SK-N-SH (cell line): Measurements from ENCODE around the gene CAPN9. TPM values are rescaled to one million over a fixed set of nuclear protein-coding genes. Genes with fewer than 3 reads are reported as not detected.

Source experiments
- CTCF ChIA-PET: fragments of 300-600, 350-600 bp; formaldehyde crosslinking; extraction: SDS; loops from one replicate; lab custom pipeline; 2021; lab: Yijun Ruan, JAX
- POLR2A ChIA-PET: fragments of 350-600 bp; sonication (Branson Sonifier 250); formaldehyde crosslinking; extraction: SDS; loops from one replicate; lab custom pipeline; 2020; ENCODE audit warnings: antibody characterized with exemption, inconsistent platforms; lab: Yijun Ruan, JAX
- DNase-seq: peaks from one replicate; pipeline ENCODE4 v3.0.0; 2012
- H2AFZ ChIP-seq: fragments of 200-600 bp; sonication (generic); 2 replicates; pipeline ENCODE4 v1.8.1; 2016; ENCODE audit warnings: antibody characterized with exemption, mild to moderate bottlenecking, low read depth
- H3F3A ChIP-seq: fragments of 200-600 bp; sonication (generic); replicated peaks from 2 replicates; pipeline ENCODE3; 2016; ENCODE audit warnings: antibody characterized with exemption, mild to moderate bottlenecking; ENCODE audit not compliant: insufficient read depth
- H3K27ac ChIP-seq, 2 experiments: fragments of 200-500 bp in 1 of 2; fragments of 200-600 bp in 1 of 2; sonication (Bioruptor generic) in 1 of 2; sonication (generic), shearing (Covaris generic) in 1 of 2; 2 replicates each; pipeline versions ENCODE4 v1.5.1 to v1.6.1; 2014 to 2016; ENCODE audit warnings: low read depth in 2 of 2, inconsistent platforms in 1 of 2, low read length in 1 of 2, mild to moderate bottlenecking in 1 of 2, mixed read lengths in 1 of 2
- H3K27me3 ChIP-seq: fragments of 200-600 bp; sonication (generic), shearing (Covaris generic); 2 replicates; pipeline ENCODE4 v1.6.1; 2016; ENCODE audit warnings: mixed run types; ENCODE audit not compliant: insufficient read depth
- H3K36me3 ChIP-seq, 2 experiments: fragments of 200-500 bp in 1 of 2; fragments of 200-600 bp in 1 of 2; sonication (Bioruptor generic) in 1 of 2; sonication (generic) in 1 of 2; replicated peaks in 1 of 2; 2 replicates each; pipeline versions ENCODE3 to v1.5.1; 2014 to 2016; ENCODE audit warnings: low read length in 1 of 2, mild to moderate bottlenecking in 1 of 2; ENCODE audit not compliant: insufficient read depth in 2 of 2, control insufficient read depth in 1 of 2
- H3K4me1 ChIP-seq, 2 experiments: fragments of 200-500 bp in 1 of 2; fragments of 200-600 bp in 1 of 2; sonication (Bioruptor generic) in 1 of 2; sonication (generic), shearing (Covaris generic) in 1 of 2; 2 replicates each; pipeline versions ENCODE4 v1.5.1 to v1.6.1; 2014 to 2016; ENCODE audit warnings: low read depth in 1 of 2, low read length in 1 of 2, mixed run types in 1 of 2; ENCODE audit not compliant: insufficient read depth in 2 of 2, control insufficient read depth in 1 of 2
- H3K4me2 ChIP-seq: fragments of 200-600 bp; sonication (generic), shearing (Covaris generic); 2 replicates; pipeline ENCODE4 v1.6.1; 2017; ENCODE audit warnings: mixed run types
- H3K4me3 ChIP-seq, 2 experiments: fragments of 200-500 bp in 1 of 2; fragments of 200-600 bp in 1 of 2; sonication (Bioruptor generic) in 1 of 2; sonication (generic), shearing (Covaris generic) in 1 of 2; 2 replicates each; pipeline versions ENCODE4 v1.5.1 to v1.8.1; 2014 to 2016; ENCODE audit warnings: low read depth in 2 of 2, inconsistent platforms in 1 of 2, low read length in 1 of 2, mild to moderate bottlenecking in 1 of 2, mixed read lengths in 1 of 2, moderate library complexity in 1 of 2
- H3K79me2 ChIP-seq: fragments of 200-600 bp; sonication (generic); 2 replicates; pipeline ENCODE4 v1.8.1; 2017; ENCODE audit warnings: mild to moderate bottlenecking; ENCODE audit not compliant: insufficient read depth
- H3K9ac ChIP-seq: fragments of 200-600 bp; sonication (generic); 2 replicates; pipeline ENCODE4 v1.6.1; 2017; ENCODE audit warnings: mixed run types
- H3K9me2 ChIP-seq: fragments of 200-600 bp; sonication (generic); 2 replicates; pipeline ENCODE4 v1.6.1; 2017; ENCODE audit warnings: mixed run types
- H3K9me3 ChIP-seq: fragments of 200-600 bp; sonication (generic); 2 replicates; pipeline ENCODE4 v1.6.1; 2017; ENCODE audit warnings: mixed run types, mild to moderate bottlenecking, moderate library complexity
- H4K20me1 ChIP-seq: fragments of 200-600 bp; sonication (generic); 2 replicates; pipeline ENCODE4 v1.6.1; 2017; ENCODE audit warnings: mild to moderate bottlenecking, mixed run types; ENCODE audit not compliant: insufficient read depth
- CHD2 ChIP-seq: fragments of 150-350 bp; IDR thresholded peaks from 2 replicates; pipeline ENCODE4 v1.6.1; 2018; ENCODE audit warnings: low read length; ENCODE audit not compliant: partially characterized antibody
- ELF1 ChIP-seq: IDR thresholded peaks from 2 replicates; pipeline ENCODE4 v1.4.0; 2012
- EP300 ChIP-seq, 2 experiments: IDR thresholded peaks; 2 replicates each; pipeline versions ENCODE4 v1.4.0 to v1.6.1; 2012; ENCODE audit warnings: borderline replicate concordance in 1 of 2, low read depth in 1 of 2, low read length in 1 of 2
- EZH2phosphoT487 ChIP-seq: fragments of 200-600 bp; sonication (generic); IDR thresholded peaks from 2 replicates; pipeline ENCODE4 v1.6.1; 2017; ENCODE audit warnings: low read depth, mixed run types, mild to moderate bottlenecking, antibody characterized with exemption, moderate library complexity, borderline replicate concordance
- FOXJ3 ChIP-seq: sonication (generic); formaldehyde crosslinking; IDR thresholded peaks from 2 replicates; pipeline ENCODE4 v1.5.1; 2020; ENCODE audit warnings: mild to moderate bottlenecking, missing genetic modification reagents
- FOXM1 ChIP-seq: IDR thresholded peaks from 2 replicates; pipeline ENCODE4 v1.4.0; 2012; ENCODE audit warnings: low read depth, mild to moderate bottlenecking
- GABPA ChIP-seq: IDR thresholded peaks from 2 replicates; pipeline ENCODE4 v1.4.0; 2012; ENCODE audit warnings: low read depth, mild to moderate bottlenecking
- GATA2 ChIP-seq: sonication (generic); formaldehyde crosslinking; IDR thresholded peaks from 2 replicates; pipeline ENCODE4 v1.5.0; 2020; ENCODE audit warnings: mild to moderate bottlenecking, missing genetic modification reagents
- JUND ChIP-seq: IDR thresholded peaks from 2 replicates; pipeline ENCODE4 v1.4.0; 2012
- MEF2A ChIP-seq: IDR thresholded peaks from 2 replicates; pipeline ENCODE4 v1.4.0; 2012; ENCODE audit warnings: low read depth, borderline replicate concordance
- POLR2AphosphoS5 ChIP-seq: IDR thresholded peaks from 2 replicates; pipeline ENCODE4 v1.6.1; 2012; ENCODE audit warnings: low read depth, low read length
- RAD21 ChIP-seq: IDR thresholded peaks from 2 replicates; pipeline ENCODE4 v1.6.1; 2012; ENCODE audit warnings: mild to moderate bottlenecking, low read length
- RCOR1 ChIP-seq: fragments of 150-350 bp; IDR thresholded peaks from 2 replicates; pipeline ENCODE4 v1.6.1; 2017; ENCODE audit warnings: antibody characterized with exemption, low read length
- RFX5 ChIP-seq: IDR thresholded peaks from 2 replicates; pipeline ENCODE4 v1.6.1; 2012; ENCODE audit warnings: mild to moderate bottlenecking, improper control_type of control experiment, low read length
- TCF12 ChIP-seq: IDR thresholded peaks from 2 replicates; pipeline ENCODE4 v1.4.0; 2012
- WGBS: methylation state at CpG from one replicate; pipeline ENCODE4 v1.1.6; 2017; ENCODE audit warnings: low lambda C conversion rate; 5-methylcytosine and 5-hydroxymethylcytosine counted together
- polyA plus RNA-seq, 3 experiments: library from polyadenylated mRNA; depleted of rRNA; stranded (reverse); fragments of >200 nt; gene quantifications; 2 replicates each; pipeline ENCODE4 v1.2.3, GENCODE V29; 2012
- TF ChIP-seq, protein P1 (sequence below): IDR thresholded peaks from 2 replicates; pipeline ENCODE4 v1.6.1; 2012; ENCODE audit warnings: mild to moderate bottlenecking, low read depth, low read length, moderate library complexity
- TF ChIP-seq, protein P2 (sequence below): fragments of 150-350 bp; IDR thresholded peaks from 2 replicates; pipeline ENCODE4 v1.6.1; 2016; ENCODE audit warnings: mild to moderate bottlenecking, low read depth, low read length
- TF ChIP-seq, protein P3 (sequence below): IDR thresholded peaks from 2 replicates; pipeline ENCODE4 v1.4.0; 2012; ENCODE audit warnings: low read depth, borderline replicate concordance

Gene CAPN9
- polyA plus RNA-seq, 1 of the 3 experiments (the other 2 are of a cell fraction), result not detected

DNA sequence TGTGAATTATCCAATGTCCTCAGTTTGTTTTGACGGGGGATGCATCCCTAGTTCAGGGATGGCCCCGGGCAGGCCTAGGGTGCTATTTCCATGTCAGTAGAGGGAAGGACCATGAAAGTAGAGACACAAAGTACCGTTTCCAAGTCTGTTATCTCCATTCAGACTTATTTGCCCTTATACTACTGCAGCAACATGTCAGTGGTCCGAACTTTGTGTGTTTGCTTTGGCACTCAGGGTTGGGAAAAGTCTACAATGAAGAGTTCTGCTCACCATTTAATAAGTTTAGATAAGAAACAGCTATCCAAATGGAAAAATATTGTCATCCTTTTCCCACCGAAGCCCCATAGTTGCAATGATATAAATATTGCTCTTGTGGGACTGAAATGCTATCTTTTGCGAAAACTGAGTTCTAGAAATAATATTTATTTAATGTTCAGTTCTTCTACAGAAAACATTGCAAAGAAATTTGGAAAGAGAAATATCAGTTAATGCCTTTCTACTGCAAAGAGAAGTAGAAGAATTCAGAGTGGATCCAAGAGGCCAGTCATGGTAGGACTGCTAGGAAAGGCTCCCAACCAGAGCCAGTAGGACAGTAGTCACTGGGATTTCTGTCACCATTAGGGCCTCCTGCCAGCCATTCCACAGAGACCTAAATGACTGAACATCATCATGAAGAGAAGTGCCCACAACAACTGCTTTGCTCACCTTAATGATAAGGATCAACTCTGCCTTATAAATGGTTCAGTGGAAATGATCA is 21.8 kb upstream of the CAPN9 start:
- no peak for DNase-seq
- H3K9me2 ChIP-seq, result no peaks in the 10 kb centered on the region
- WGBS, result 30% methylated on average over 6 of the region's 6 CpGs
- no peaks in the 10 kb centered on the region for H3F3A ChIP-seq
- ChIA-PET POLR2A (no interaction called here), CTCF (no interaction called here)
- no peaks in the 10 kb centered on the region for H3K27me3 ChIP-seq
- H4K20me1 ChIP-seq, result no peaks in the 10 kb centered on the region
- H3K4me1 ChIP-seq, result no peaks in the 10 kb centered on the region; a peak in 1 of 4 replicates
- H3K9me3 ChIP-seq, result no peaks in the 10 kb centered on the region
- no peak for TF ChIP-seq RAD21
- TF ChIP-seq MEF2A, result no peak
- no peak for TF ChIP-seq TCF12
- no peak for TF ChIP-seq GATA2 (CRISPR knock-in tag)
- TF ChIP-seq POLR2AphosphoS5, result no peak
- no peak for TF ChIP-seq EP300 (IDR thresholded peaks at IDR 0.05; ENCODE audit: borderline replicate concordance in 1 of 2, low read depth in 1 of 2, low read length in 1 of 2)
- TF ChIP-seq, protein P1, sequence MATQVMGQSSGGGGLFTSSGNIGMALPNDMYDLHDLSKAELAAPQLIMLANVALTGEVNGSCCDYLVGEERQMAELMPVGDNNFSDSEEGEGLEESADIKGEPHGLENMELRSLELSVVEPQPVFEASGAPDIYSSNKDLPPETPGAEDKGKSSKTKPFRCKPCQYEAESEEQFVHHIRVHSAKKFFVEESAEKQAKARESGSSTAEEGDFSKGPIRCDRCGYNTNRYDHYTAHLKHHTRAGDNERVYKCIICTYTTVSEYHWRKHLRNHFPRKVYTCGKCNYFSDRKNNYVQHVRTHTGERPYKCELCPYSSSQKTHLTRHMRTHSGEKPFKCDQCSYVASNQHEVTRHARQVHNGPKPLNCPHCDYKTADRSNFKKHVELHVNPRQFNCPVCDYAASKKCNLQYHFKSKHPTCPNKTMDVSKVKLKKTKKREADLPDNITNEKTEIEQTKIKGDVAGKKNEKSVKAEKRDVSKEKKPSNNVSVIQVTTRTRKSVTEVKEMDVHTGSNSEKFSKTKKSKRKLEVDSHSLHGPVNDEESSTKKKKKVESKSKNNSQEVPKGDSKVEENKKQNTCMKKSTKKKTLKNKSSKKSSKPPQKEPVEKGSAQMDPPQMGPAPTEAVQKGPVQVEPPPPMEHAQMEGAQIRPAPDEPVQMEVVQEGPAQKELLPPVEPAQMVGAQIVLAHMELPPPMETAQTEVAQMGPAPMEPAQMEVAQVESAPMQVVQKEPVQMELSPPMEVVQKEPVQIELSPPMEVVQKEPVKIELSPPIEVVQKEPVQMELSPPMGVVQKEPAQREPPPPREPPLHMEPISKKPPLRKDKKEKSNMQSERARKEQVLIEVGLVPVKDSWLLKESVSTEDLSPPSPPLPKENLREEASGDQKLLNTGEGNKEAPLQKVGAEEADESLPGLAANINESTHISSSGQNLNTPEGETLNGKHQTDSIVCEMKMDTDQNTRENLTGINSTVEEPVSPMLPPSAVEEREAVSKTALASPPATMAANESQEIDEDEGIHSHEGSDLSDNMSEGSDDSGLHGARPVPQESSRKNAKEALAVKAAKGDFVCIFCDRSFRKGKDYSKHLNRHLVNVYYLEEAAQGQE, result no peak
- no peak overlapping the region for H3K4me2 ChIP-seq
- no peak overlapping the region for H3K4me3 ChIP-seq
- H2AFZ ChIP-seq, result no peak overlapping the region
- H3K36me3 ChIP-seq, result no peaks in the 10 kb centered on the region
- H3K9ac ChIP-seq, result no peak overlapping the region
- H3K79me2 ChIP-seq, result no peaks in the 10 kb centered on the region
- no peak overlapping the region for H3K27ac ChIP-seq

DNA sequence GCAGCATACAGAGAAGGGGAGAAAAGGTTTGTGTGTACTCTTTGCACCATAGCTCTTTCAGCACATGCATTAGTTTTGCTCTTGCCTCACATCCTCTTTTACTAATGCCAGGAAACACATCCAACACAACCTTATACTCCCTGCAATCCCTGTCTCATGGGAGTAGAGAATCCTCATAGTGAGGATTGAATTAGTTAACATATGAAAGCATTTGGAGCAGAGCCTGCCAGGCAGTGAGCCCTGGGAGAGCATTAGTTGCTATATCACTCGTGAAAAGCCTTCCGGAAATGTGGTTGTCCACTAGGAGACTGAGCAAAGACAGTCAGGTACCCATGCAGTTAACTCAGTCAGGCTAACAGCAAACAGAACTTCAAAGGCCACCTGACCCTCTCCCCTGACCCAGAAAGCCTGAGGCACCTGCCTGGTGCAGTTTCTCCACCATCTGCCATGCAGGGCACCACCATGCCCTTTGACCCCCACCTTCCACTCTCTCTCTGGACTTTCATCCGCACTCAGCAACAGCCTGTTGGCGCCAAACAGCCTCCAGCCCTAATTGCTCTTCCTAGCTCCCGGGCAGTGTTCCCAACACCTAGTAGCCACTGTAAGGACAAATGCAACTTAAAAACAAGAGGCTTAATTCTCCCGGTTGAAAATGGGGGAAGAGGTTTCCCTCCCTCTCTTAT is 18.3 kb upstream of the CAPN9 start:
- H3K9me2 ChIP-seq, result no peaks in the 10 kb centered on the region
- no peaks in the 10 kb centered on the region for H3F3A ChIP-seq
- no peaks in the 10 kb centered on the region for H3K9me3 ChIP-seq
- H2AFZ ChIP-seq, result no peak overlapping the region
- no peak overlapping the region for H3K27ac ChIP-seq
- no peaks in the 10 kb centered on the region; a peak in 1 of 4 replicates for H3K4me1 ChIP-seq
- 52% methylated on average over 6 of the region's 6 CpGs for WGBS
- ChIA-PET CTCF (no interaction called here), POLR2A (no interaction called here)
- no peaks in the 10 kb centered on the region for H4K20me1 ChIP-seq
- H3K9ac ChIP-seq, result no peak overlapping the region
- no peaks in the 10 kb centered on the region for H3K79me2 ChIP-seq
- DNase-seq, result no peak
- no peaks in the 10 kb centered on the region for H3K36me3 ChIP-seq
- H3K4me3 ChIP-seq, result no peak overlapping the region
- H3K4me2 ChIP-seq, result no peak overlapping the region
- no peaks in the 10 kb centered on the region for H3K27me3 ChIP-seq
- no peak for TF ChIP-seq GABPA
- TF ChIP-seq JUND, result no peak
- TF ChIP-seq, protein P2, sequence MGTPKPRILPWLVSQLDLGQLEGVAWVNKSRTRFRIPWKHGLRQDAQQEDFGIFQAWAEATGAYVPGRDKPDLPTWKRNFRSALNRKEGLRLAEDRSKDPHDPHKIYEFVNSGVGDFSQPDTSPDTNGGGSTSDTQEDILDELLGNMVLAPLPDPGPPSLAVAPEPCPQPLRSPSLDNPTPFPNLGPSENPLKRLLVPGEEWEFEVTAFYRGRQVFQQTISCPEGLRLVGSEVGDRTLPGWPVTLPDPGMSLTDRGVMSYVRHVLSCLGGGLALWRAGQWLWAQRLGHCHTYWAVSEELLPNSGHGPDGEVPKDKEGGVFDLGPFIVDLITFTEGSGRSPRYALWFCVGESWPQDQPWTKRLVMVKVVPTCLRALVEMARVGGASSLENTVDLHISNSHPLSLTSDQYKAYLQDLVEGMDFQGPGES, result no peak
- TF ChIP-seq ELF1, result no peak
- TF ChIP-seq FOXJ3 (CRISPR knock-in tag), result no peak
- TF ChIP-seq TCF12, result no peak
- TF ChIP-seq FOXM1, result no peak
- TF ChIP-seq, protein P1, result no peak
- no peak for TF ChIP-seq CHD2
- TF ChIP-seq RCOR1, result no peak
- no peak for TF ChIP-seq RAD21
- TF ChIP-seq EZH2phosphoT487, result no peak
- TF ChIP-seq, protein P3, sequence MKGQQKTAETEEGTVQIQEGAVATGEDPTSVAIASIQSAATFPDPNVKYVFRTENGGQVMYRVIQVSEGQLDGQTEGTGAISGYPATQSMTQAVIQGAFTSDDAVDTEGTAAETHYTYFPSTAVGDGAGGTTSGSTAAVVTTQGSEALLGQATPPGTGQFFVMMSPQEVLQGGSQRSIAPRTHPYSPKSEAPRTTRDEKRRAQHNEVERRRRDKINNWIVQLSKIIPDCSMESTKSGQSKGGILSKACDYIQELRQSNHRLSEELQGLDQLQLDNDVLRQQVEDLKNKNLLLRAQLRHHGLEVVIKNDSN, result no peak
- no peak for TF ChIP-seq RFX5
